ENCODE measurements around the gene KIAA0753. TPM values are rescaled to one million over a fixed set of nuclear protein-coding genes. Genes with fewer than 3 reads are reported as not detected.
A peak's percentile ranks its signal among the peaks of the same experiment; 100 is the strongest.

The KIAA0753 gene
- total and polyA plus RNA-seq, 2 of the 8 experiments (the other 6 are each of a cell fraction or from before 2014, with no cell fraction given), result 5.0 to 27.1 TPM

DNA sequence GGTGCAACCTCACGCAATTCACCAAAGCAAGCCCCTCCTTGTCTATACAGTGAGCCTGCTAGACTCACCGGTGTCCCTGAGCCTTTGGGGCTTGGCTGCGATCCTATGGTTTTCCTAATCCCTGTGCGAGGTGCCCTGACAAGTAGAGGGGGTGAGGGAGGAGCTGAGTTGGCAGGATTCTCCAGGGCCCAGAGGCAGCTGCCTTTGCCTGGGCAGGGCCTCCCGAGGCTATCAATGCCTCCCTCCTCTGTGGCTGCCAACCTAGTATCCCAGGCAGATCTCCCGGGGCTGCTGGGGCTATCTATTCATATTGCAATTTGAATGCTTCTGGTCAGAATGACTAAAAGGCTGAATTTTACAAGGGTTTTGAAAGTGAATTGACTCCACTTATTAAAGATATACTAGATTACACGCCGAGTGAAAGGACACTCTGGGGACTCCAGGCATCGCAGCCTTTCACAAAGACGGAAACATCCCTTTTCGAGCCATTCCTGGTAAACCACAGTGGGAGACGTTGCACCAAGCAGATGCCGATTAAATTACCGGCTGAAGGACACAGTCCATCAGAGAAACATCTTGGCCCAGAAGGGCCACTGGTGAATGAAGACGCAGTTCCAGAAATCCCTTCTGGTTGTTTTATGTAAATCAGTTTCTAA is 72.9 kb downstream of the KIAA0753 start:
- Histone ChIP-seq H2BK20ac (ENCODE audit: low read length) (no peak overlapping the region), H2BK120ac (replicated peaks; ENCODE audit: low read depth, low read length) (no peak overlapping the region), H3K18ac (ENCODE audit: extremely low read depth, low read length) (0 out of 2 replicates have a peak overlapping the region, but pooled peaks have one; percentile 1), H3K4me2 (ENCODE audit: insufficient read depth in 1 of 2, low read depth in 2 of 2, low read length in 2 of 2) (peak overlapping the region; percentile 14 to 37; a peak in 2 of 4 replicates), H3K56ac (replicated peaks; ENCODE audit: insufficient read length, low read depth, low read length) (no peak overlapping the region), H3K36me3 (ENCODE audit: control insufficient read depth in 2 of 4, insufficient read depth in 4 of 4, low read length in 3 of 4) (no peaks in the 10 kb centered on the region; a peak in 1 of 8 replicates), H2BK12ac (ENCODE audit: low read depth, low read length) (peak overlapping the region; percentile 60; the same call in 1 of the 2 replicates), H3K79me1 (ENCODE audit: low read depth, low read length) (no peaks in the 10 kb centered on the region), H3K27ac (ENCODE audit: low read depth, low read length) (no peak overlapping the region), H3K9ac (replicated peaks in 1 of 4; ENCODE audit: extremely low read depth in 1 of 4, low read depth in 3 of 4, low read length in 3 of 4) (no peak overlapping the region), H3K23ac (ENCODE audit: insufficient read length) (no peak overlapping the region), H3K79me2 (ENCODE audit: control insufficient read depth in 1 of 2, insufficient read depth in 2 of 2, low read length in 2 of 2) (no peaks in the 10 kb centered on the region), H3K4ac (replicated peaks; ENCODE audit: insufficient read length, low read depth, low read length) (no peak overlapping the region), H2AK5ac (ENCODE audit: low read depth, low read length) (no peak overlapping the region), H3K9me3 (ENCODE audit: insufficient read depth in 2 of 2, low read depth in 1 of 2, low read length in 1 of 2) (no peaks in the 10 kb centered on the region), H4K91ac (replicated peaks; ENCODE audit: insufficient read length, low read length) (no peak overlapping the region), H4K8ac (ENCODE audit: extremely low read depth, insufficient read depth, low read length) (no peak overlapping the region; the same call in 1 of the 2 replicates), H3K14ac (ENCODE audit: insufficient read length) (no peak overlapping the region), H3K4me1 (replicated peaks in 1 of 4; ENCODE audit: control insufficient read depth in 3 of 4, insufficient read depth in 4 of 4, low read length in 3 of 4) (peaks cover 6 to 15% (median 8%) of the 10 kb centered on the region in 4 experiments), H2BK15ac (ENCODE audit: low read length) (no peak overlapping the region), H2BK5ac (ENCODE audit: low read depth, low read length) (0 out of 2 replicates have a peak overlapping the region, but pooled peaks have one; percentile 52), H2AFZ (ENCODE audit: low read length) (no peak overlapping the region), H4K5ac (ENCODE audit: insufficient read length, low read depth, low read length) (no peak overlapping the region), H3K4me3 (ENCODE audit: extremely low read depth in 1 of 4, insufficient read depth in 2 of 4, low read depth in 3 of 4, low read length in 4 of 4) (no peak overlapping the region), H3K23me2 (ENCODE audit: low read depth, low read length) (no peaks in the 10 kb centered on the region), H4K20me1 (replicated peaks in 1 of 2; ENCODE audit: control insufficient read depth in 1 of 2, insufficient read depth in 2 of 2, low read length in 2 of 2) (no peaks in the 10 kb centered on the region), H3K27me3 (replicated peaks in 1 of 4; ENCODE audit: control insufficient read depth in 3 of 4, extremely low read depth in 1 of 4, insufficient read depth in 3 of 4, low read length in 3 of 4) (no peaks in the 10 kb centered on the region)
- peak in 1 of 2 experiments; percentile 57 for DNase-seq (ENCODE audit: low read depth in 1 of 2, low spot score in 2 of 2)
- WGBS, 2 experiments (ENCODE audit: extremely low coverage in 1 of 2, insufficient coverage in 1 of 2, insufficient read length in 1 of 2, insufficient replicate concordance in 2 of 2, low coverage in 1 of 2, low lambda C conversion rate in 2 of 2, missing lambda C conversion rate in 1 of 2), result 52% methylated on average over 15 of the region's 15 CpGs; no CpG with 5 or more reads in 1 of the 2 experiments
- POLR2A ChIA-PET (ENCODE audit: partially characterized antibody), result interaction anchor here (1.2 kb wide), 3 partner anchors 10 to 12 kb away, joined by 3 to 5 read pairs (median 3); no protein-coding TSS in a partner anchor
- CTCF ChIA-PET (ENCODE audit: partially characterized antibody), result interaction anchor here (0.9 to 2.0 kb wide), 3 partner anchors 10 to 128 kb away, joined by 3 to 5 read pairs (median 3); no protein-coding TSS in a partner anchor
- no peak for FAIRE-seq
- TF ChIP-seq, protein P1, sequence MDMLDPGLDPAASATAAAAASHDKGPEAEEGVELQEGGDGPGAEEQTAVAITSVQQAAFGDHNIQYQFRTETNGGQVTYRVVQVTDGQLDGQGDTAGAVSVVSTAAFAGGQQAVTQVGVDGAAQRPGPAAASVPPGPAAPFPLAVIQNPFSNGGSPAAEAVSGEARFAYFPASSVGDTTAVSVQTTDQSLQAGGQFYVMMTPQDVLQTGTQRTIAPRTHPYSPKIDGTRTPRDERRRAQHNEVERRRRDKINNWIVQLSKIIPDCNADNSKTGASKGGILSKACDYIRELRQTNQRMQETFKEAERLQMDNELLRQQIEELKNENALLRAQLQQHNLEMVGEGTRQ (IDR thresholded peaks at IDR 0.05; ENCODE audit: low read length), result no peak
- TF ChIP-seq KDM1A (IDR thresholded peaks at IDR 0.05; ENCODE audit: borderline replicate concordance, low read length) (no peak), JUND (IDR thresholded peaks at IDR 0.05; ENCODE audit: low read length) (no peak), TEAD4 (IDR thresholded peaks at IDR 0.05; ENCODE audit: low read depth, low read length) (no peak), SIN3A (conservative IDR thresholded peaks at IDR 0.05 in 1 of 2, IDR thresholded peaks at IDR 0.05 in 1 of 2; ENCODE audit: low read depth in 1 of 2, low read length in 2 of 2) (no peak), CBX8 (IDR thresholded peaks at IDR 0.05; ENCODE audit: borderline replicate concordance, low read depth, low read length) (no peak), KDM5A (IDR thresholded peaks at IDR 0.05; ENCODE audit: low read length) (no peak), BCL11A (IDR thresholded peaks at IDR 0.05; ENCODE audit: low read depth in 2 of 2, low read length in 2 of 2) (no peak)
- TF ChIP-seq, protein P2, sequence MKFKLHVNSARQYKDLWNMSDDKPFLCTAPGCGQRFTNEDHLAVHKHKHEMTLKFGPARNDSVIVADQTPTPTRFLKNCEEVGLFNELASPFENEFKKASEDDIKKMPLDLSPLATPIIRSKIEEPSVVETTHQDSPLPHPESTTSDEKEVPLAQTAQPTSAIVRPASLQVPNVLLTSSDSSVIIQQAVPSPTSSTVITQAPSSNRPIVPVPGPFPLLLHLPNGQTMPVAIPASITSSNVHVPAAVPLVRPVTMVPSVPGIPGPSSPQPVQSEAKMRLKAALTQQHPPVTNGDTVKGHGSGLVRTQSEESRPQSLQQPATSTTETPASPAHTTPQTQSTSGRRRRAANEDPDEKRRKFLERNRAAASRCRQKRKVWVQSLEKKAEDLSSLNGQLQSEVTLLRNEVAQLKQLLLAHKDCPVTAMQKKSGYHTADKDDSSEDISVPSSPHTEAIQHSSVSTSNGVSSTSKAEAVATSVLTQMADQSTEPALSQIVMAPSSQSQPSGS (IDR thresholded peaks at IDR 0.05; ENCODE audit: low read length), result no peak
